GM21515 (cell line): ENCODE measurements around the gene UBLCP1.

Experiments used
- ATAC-seq: cut with Tn5 transposase; IDR thresholded peaks from one replicate; pipeline ENCODE4 v1.9.1; 2021; ENCODE audit not compliant: unreplicated experiment

UBLCP1 gene

DNA sequence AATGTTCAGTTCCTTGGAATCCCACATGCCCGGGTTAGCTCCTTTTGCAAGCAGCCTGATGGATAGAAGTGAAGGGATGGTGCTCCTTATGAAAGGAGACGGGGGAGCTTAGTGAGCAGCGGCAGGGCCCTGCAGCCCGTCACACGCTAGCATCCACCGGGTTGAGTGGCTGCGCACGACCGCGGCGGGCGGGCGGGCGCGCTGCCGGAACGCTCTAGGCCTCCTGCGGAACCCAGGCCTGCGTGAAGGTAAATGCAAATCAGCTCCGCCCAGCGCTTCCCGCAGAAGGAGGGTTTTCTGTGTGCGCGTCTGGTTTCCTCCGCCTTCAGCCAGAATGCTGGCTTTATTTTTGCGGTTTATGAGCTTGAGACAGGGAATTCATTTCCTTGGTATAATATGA lies 47.4 kb downstream of the UBLCP1 start:
- no peak for ATAC-seq

- ATAC-seq: no peak
Measured at GRCh38 chr5:159311063-159311462, 48.0 kb downstream of the UBLCP1 start.

GRCh38 chr5:159313197-159313596 lies 50.1 kb downstream of the UBLCP1 start:
- ATAC-seq: no peak

- no peak for ATAC-seq
Measured at GRCh38 chr5:159316519-159317383, 53.7 kb downstream of the UBLCP1 start.

GRCh38 chr5:159317849-159318248 lies 54.8 kb downstream of the UBLCP1 start:
- ATAC-seq: no peak

DNA sequence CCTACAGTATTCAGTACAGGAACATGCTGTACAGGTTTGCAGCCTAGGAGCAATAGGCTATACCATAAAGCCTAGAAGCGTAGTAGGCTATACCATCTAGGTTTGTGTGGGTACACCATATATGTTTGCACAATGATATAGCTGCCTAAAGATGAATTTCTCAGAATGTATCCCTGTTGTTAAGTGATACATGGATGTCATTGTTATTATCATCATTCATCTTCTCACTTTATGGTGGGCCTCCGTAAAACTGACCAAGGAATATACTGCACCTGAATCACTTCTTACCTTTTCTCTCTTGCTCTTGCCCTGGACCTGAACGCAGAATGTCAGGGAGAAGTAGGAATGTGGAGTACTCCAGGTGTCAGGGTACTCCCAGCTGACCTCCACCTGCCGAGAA lies 55.4 kb downstream of the UBLCP1 start:
- ATAC-seq: no peak

DNA sequence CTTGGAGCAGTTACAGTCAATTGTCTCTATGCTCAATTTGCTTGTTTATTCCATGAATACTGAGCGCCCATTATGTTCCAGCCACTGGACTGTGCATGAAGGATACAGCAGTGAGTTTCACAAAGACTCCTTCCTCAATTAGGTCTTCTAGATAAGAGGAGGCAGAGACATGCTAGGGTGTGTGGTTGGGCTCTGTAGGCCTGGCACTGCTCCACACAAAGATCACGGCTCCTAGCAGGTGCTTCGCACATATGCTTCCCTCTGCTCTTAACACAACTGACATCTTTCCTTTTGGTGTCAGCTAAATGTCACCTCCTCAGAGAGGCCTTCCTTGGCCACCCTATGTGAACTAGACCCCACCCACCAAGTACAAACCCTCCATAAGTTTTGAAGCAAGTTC lies 56.3 kb downstream of the UBLCP1 start:
- ATAC-seq: no peak

- no peak for ATAC-seq
Measured at GRCh38 chr5:159319832-159320231, 56.7 kb downstream of the UBLCP1 start.

GRCh38 chr5:159322180-159322579 lies 59.1 kb downstream of the UBLCP1 start:
- ATAC-seq: no peak

DNA sequence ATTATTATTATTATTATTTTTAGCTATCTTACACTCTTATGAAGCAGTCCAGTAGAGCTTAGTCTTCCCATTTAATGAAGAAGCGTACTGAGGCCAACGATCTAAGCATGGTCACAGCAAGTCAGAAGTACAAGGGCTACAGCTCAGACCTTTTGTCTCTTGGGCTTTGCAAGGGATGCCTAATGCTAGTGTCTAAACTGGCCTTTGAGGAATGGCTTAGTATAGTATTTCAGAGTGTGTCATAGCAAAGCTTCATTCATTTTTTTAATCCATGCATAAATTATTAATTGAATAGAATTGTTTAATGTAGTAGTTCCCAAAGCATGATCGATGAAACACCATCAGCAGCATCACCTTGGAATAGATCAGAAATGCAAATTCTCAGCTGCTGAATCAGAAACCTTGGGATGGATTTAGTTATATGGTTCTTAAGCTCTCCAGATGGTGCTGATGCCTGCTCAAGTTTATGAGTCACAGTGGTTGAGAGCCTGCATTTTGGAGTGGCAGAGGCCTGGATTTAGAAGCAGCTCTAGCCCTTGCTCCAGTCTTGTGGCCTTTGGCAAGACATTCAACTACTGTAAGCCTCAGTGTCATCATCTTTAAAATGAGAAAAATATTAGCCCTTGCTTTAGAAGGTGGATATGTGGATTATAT lies 61.1 kb downstream of the UBLCP1 start:
- no peak for ATAC-seq

GRCh38 chr5:159324986-159325385 lies 61.9 kb downstream of the UBLCP1 start:
- ATAC-seq: no peak

- no peak for ATAC-seq
Measured at GRCh38 chr5:159330131-159330800, 67.2 kb downstream of the UBLCP1 start, which contains the start of gene IL12B. TSS of gene IL12B (minus strand) at chr5:159330487. CDS start at chr5:159326782, 3,705 bp downstream.

DNA sequence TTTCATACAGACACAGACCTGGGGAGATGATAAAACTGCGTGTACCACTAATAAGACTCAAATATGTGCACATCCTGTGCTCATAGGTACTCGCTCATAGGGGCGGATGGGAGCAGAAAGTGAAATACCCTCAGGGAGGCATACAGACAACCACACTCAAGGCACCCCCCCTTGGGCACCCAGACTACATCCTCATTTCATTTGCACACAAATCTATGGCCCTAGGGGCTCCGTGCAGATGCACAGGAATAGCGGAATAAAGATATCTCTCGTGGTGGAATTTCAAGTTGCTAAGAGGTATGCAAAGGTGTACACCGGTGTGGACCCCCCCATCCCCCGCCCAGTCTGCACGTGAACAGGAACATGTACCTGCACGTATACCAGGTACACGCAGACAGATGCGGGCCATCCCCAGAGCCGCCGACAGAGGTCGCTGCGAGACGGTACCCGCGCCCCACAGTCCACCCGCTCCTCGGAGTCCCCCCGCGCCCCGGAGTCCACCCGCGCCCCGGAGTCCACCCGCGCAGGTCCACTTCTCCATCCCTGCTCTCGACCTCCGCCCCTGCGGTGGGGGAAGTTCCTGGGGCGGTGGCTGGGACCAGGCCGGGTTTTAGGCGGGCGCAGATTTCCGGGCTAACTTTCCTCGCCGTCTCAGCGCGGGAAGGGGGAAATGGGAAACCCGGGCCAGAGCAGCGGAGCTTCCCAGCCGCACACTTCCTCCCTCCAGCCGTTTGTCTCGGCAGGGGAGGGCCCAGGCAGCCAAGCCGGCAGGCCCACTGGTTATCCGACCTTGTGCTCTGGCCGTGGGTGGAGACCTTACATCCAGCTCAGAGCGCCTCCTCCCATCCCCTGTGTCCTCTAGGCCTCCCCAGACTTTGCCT lies 68.2 kb downstream of the UBLCP1 start:
- no peak for ATAC-seq

GRCh38 chr5:159332800-159333544 lies 69.9 kb downstream of the UBLCP1 start:
- ATAC-seq: no peak

- no peak for ATAC-seq
Measured at GRCh38 chr5:159333545-159333925, 70.4 kb downstream of the UBLCP1 start.
